Neural progenitor cell (in vitro differentiated cells): ENCODE data around the gene APOBEC3F. TPM values are rescaled to one million over a fixed set of nuclear protein-coding genes. Genes with fewer than 3 reads are reported as not detected.

Experiments used
- DNase-seq: peaks from one replicate; pipeline ENCODE4 v3.0.0-alpha.2; 2016; ENCODE audit warnings: low spot score
- H2AFZ ChIP-seq: fragments of 200-600 bp; sonication (generic); replicated peaks from 2 replicates; pipeline ENCODE4 v1.6.1; 2016; ENCODE audit warnings: antibody characterized with exemption
- H3F3A ChIP-seq: fragments of 200-600 bp; sonication (generic); 2 replicates; pipeline ENCODE4 v1.6.1; 2016; ENCODE audit warnings: antibody characterized with exemption, low read depth
- H3K27ac ChIP-seq: fragments of 200-600 bp; sonication (generic); 2 replicates; pipeline ENCODE4 v1.5.1; 2016; ENCODE audit warnings: mild to moderate bottlenecking
- H3K27me3 ChIP-seq: fragments of 200-600 bp; sonication (generic); 2 replicates; pipeline ENCODE4 v1.6.1; 2016; ENCODE audit warnings: mild to moderate bottlenecking, moderate library complexity
- H3K36me3 ChIP-seq: fragments of 200-600 bp; sonication (generic); 2 replicates; pipeline ENCODE4 v1.5.1; 2016
- H3K4me1 ChIP-seq: fragments of 200-600 bp; sonication (generic); 2 replicates; pipeline ENCODE4 v1.6.1; 2016; ENCODE audit warnings: mixed run types
- H3K4me2 ChIP-seq: fragments of 200-600 bp; sonication (generic); 2 replicates; pipeline ENCODE4 v1.6.1; 2016
- H3K4me3 ChIP-seq: fragments of 200-600 bp; sonication (generic); 2 replicates; pipeline ENCODE4 v1.5.1; 2016
- H3K79me2 ChIP-seq: fragments of 200-600 bp; sonication (generic); 2 replicates; pipeline ENCODE4 v1.6.1; 2016; ENCODE audit warnings: low read depth
- H3K9ac ChIP-seq: fragments of 200-600 bp; sonication (generic); 2 replicates; pipeline ENCODE4 v1.6.1; 2016
- H3K9me3 ChIP-seq: fragments of 200-600 bp; sonication (generic); 2 replicates; pipeline ENCODE4 v1.5.1; 2016; ENCODE audit warnings: low read depth
- H4K20me1 ChIP-seq: fragments of 200-600 bp; sonication (generic); 2 replicates; pipeline ENCODE4 v1.6.1; 2016; ENCODE audit warnings: low read depth
- H3K27ac Mint-ChIP-seq: 3 replicates; pipeline ENCODE4 v1.8.0; 2021; ENCODE audit warnings: mixed read lengths
- H3K27me3 Mint-ChIP-seq: 2 replicates; pipeline ENCODE4 v1.8.0; 2022; ENCODE audit warnings: low read depth, mild to moderate bottlenecking, inconsistent platforms, moderate library complexity, mixed read lengths; ENCODE audit not compliant: insufficient read depth
- H3K36me3 Mint-ChIP-seq: 3 replicates; pipeline ENCODE4 v1.8.0; 2021; ENCODE audit warnings: mixed read lengths
- H3K4me1 Mint-ChIP-seq: 3 replicates; pipeline ENCODE4 v1.8.0; 2021; ENCODE audit warnings: mixed read lengths
- H3K4me3 Mint-ChIP-seq: 3 replicates; pipeline ENCODE4 v1.8.0; 2021; ENCODE audit warnings: mild to moderate bottlenecking, moderate library complexity, mixed read lengths
- H3K9me3 Mint-ChIP-seq: 3 replicates; pipeline ENCODE4 v1.8.0; 2020; ENCODE audit warnings: mixed read lengths
- CTCF ChIP-seq: fragments of 200-600 bp; sonication (generic); IDR thresholded peaks from 2 replicates; pipeline ENCODE4 v1.5.1; 2017; ENCODE audit warnings: antibody characterized with exemption, mild to moderate bottlenecking
- EZH2 ChIP-seq: fragments of 200-600 bp; sonication (generic); IDR thresholded peaks from 2 replicates; pipeline ENCODE4 v1.6.1; 2017; ENCODE audit warnings: antibody characterized with exemption, mild to moderate bottlenecking, moderate library complexity
- EZH2phosphoT487 ChIP-seq: fragments of 200-600 bp; sonication (generic); IDR thresholded peaks from 2 replicates; pipeline ENCODE4 v1.6.1; 2017; ENCODE audit warnings: antibody characterized with exemption
- total RNA-seq: library from RNA; depleted of rRNA; stranded (reverse); fragments of >200 nt; gene quantifications from 2 replicates; pipeline ENCODE4 v1.2.3, GENCODE V29; 2015; ENCODE audit warnings: low replicate concordance

Gene APOBEC3F
- total RNA-seq, 1 donor from 2014 or later, result 0.45 TPM

GRCh38 chr22:39021552-39022250 is 19.0 kb upstream of the APOBEC3F start:
- Histone ChIP-seq H4K20me1 (no peaks in the 10 kb centered on the region), H3K36me3 (no peaks in the 10 kb centered on the region), H3K9me3 (no peaks in the 10 kb centered on the region), H3F3A (peaks cover 7% of the 10 kb centered on the region), H3K4me1 (peaks cover 15% of the 10 kb centered on the region), H3K79me2 (no peaks in the 10 kb centered on the region), H3K9ac (no peak overlapping the region), H2AFZ (no peak overlapping the region), H3K4me2 (no peak overlapping the region), H3K27me3 (no peaks in the 10 kb centered on the region), H3K27ac (no peak overlapping the region), H3K4me3 (no peak overlapping the region)
- peak overlapping the region; percentile 57 for H3K4me3 Mint-ChIP-seq
- H3K9me3 Mint-ChIP-seq, result no peaks in the 10 kb centered on the region
- DNase-seq, result no peak
- H3K27ac Mint-ChIP-seq, result peak overlapping the region; percentile 92
- no peaks in the 10 kb centered on the region for H3K36me3 Mint-ChIP-seq
- peaks cover 14% of the 10 kb centered on the region for H3K27me3 Mint-ChIP-seq
- no peak for TF ChIP-seq EZH2phosphoT487
- no peak for TF ChIP-seq EZH2
- TF ChIP-seq CTCF, result no peak
- peaks cover 31% of the 10 kb centered on the region for H3K4me1 Mint-ChIP-seq

- H3K36me3 ChIP-seq, result no peaks in the 10 kb centered on the region
- no peak for TF ChIP-seq CTCF
- TF ChIP-seq EZH2phosphoT487, result no peak
- TF ChIP-seq EZH2, result no peak
- no peaks in the 10 kb centered on the region for H3K27me3 ChIP-seq
- Mint-ChIP-seq H3K4me3 (no peak overlapping the region), H3K9me3 (no peaks in the 10 kb centered on the region), H3K36me3 (no peaks in the 10 kb centered on the region), H3K27ac (no peak overlapping the region), H3K27me3 (peaks cover 12% of the 10 kb centered on the region), H3K4me1 (peaks cover 30% of the 10 kb centered on the region)
- H3K4me2 ChIP-seq, result no peak overlapping the region
- DNase-seq, result no peak
- no peak overlapping the region for H2AFZ ChIP-seq
- no peak overlapping the region for H3K4me3 ChIP-seq
- H3K9ac ChIP-seq, result no peak overlapping the region
- no peaks in the 10 kb centered on the region for H4K20me1 ChIP-seq
- H3K27ac ChIP-seq, result no peak overlapping the region
- peaks cover 7% of the 10 kb centered on the region for H3F3A ChIP-seq
- peaks cover 6% of the 10 kb centered on the region for H3K4me1 ChIP-seq
- H3K9me3 ChIP-seq, result no peaks in the 10 kb centered on the region
- H3K79me2 ChIP-seq, result no peaks in the 10 kb centered on the region
Measured at GRCh38 chr22:39024519-39025308, 15.9 kb upstream of the APOBEC3F start.

GRCh38 chr22:39026509-39027150 is 14.0 kb upstream of the APOBEC3F start:
- Mint-ChIP-seq H3K4me1 (peaks cover 21% of the 10 kb centered on the region), H3K36me3 (no peaks in the 10 kb centered on the region), H3K27me3 (peaks cover 7% of the 10 kb centered on the region), H3K4me3 (no peak overlapping the region), H3K9me3 (no peaks in the 10 kb centered on the region), H3K27ac (peak overlapping the region; percentile 34)
- H3K4me1 ChIP-seq, result peaks cover 3% of the 10 kb centered on the region
- no peaks in the 10 kb centered on the region for H4K20me1 ChIP-seq
- no peaks in the 10 kb centered on the region for H3K9me3 ChIP-seq
- DNase-seq, result no peak
- H3K27ac ChIP-seq, result no peak overlapping the region
- H3K79me2 ChIP-seq, result no peaks in the 10 kb centered on the region
- H3F3A ChIP-seq, result no peaks in the 10 kb centered on the region
- H2AFZ ChIP-seq, result no peak overlapping the region
- H3K4me2 ChIP-seq, result no peak overlapping the region
- no peaks in the 10 kb centered on the region for H3K36me3 ChIP-seq
- no peak overlapping the region for H3K9ac ChIP-seq
- H3K4me3 ChIP-seq, result no peak overlapping the region
- H3K27me3 ChIP-seq, result no peaks in the 10 kb centered on the region
- TF ChIP-seq EZH2 (no peak), CTCF (no peak)
